GM18861 (cell line): Measurements from ENCODE around the gene C11orf21.
"Not testable (repeated sequence)": the region's sequence is repeated elsewhere in the genome, so short reads cannot be mapped to it uniquely, and the experiment has no call there.

Source experiments
- ATAC-seq: cut with Tn5 transposase; IDR thresholded peaks from one replicate; pipeline ENCODE4 v1.9.1; 2021; ENCODE audit not compliant: unreplicated experiment

C11orf21 gene

GRCh38 chr11:2297623-2298030, 4.1 kb downstream of the C11orf21 start:
- ATAC-seq: no peak

GRCh38 chr11:2296913-2297622, 4.7 kb downstream of the C11orf21 start:
- no peak for ATAC-seq

- no peak for ATAC-seq
These were observed 5.5 kb downstream of the C11orf21 start for GRCh38 chr11:2295971-2296912.

- no peak for ATAC-seq
These were observed 6.8 kb downstream of the C11orf21 start for GRCh38 chr11:2294926-2295290.

- ATAC-seq: no peak
These were observed 7.5 kb downstream of the C11orf21 start for GRCh38 chr11:2293984-2294925.

GRCh38 chr11:2293531-2293971, 8.2 kb downstream of the C11orf21 start:
- ATAC-seq: no peak

- no peak for ATAC-seq
These were observed 11.3 kb downstream of the C11orf21 start for GRCh38 chr11:2290351-2290841.

GRCh38 chr11:2289859-2290258, 11.9 kb downstream of the C11orf21 start:
- no peak for ATAC-seq

GRCh38 chr11:2289350-2289749, 12.4 kb downstream of the C11orf21 start:
- no peak for ATAC-seq

GRCh38 chr11:2287091-2287490, 14.6 kb downstream of the C11orf21 start:
- no peak for ATAC-seq

GRCh38 chr11:2286350-2286749, 15.4 kb downstream of the C11orf21 start:
- not testable (repeated sequence) for ATAC-seq

GRCh38 chr11:2280208-2280607, 21.5 kb downstream of the C11orf21 start:
- no peak for ATAC-seq

- ATAC-seq: no peak
These were observed 23.7 kb downstream of the C11orf21 start for GRCh38 chr11:2277933-2278523.

GRCh38 chr11:2277008-2277346, 24.7 kb downstream of the C11orf21 start:
- ATAC-seq: no peak

GRCh38 chr11:2276280-2277007, 25.3 kb downstream of the C11orf21 start:
- ATAC-seq: no peak

- ATAC-seq: no peak
These were observed 26.1 kb downstream of the C11orf21 start for GRCh38 chr11:2275334-2276279.

- no peak for ATAC-seq
These were observed 27.9 kb downstream of the C11orf21 start for GRCh38 chr11:2273771-2274170.

- no peak for ATAC-seq
These were observed 28.4 kb downstream of the C11orf21 start for GRCh38 chr11:2273311-2273710.

GRCh38 chr11:2272946-2273280, 28.8 kb downstream of the C11orf21 start:
- no peak for ATAC-seq
